SK-N-SH treated with all-trans-retinoic acid at 6 μM for 48 hours (cell line): ENCODE data around the gene P2RY14.

ENCODE experiments used
- CSDC2 ChIP-seq: fragments of 250-450 bp; sonication (Bioruptor Pico); IDR thresholded peaks from 2 replicates; pipeline ENCODE4 v1.5.0; 2020; ENCODE audit warnings: mild to moderate bottlenecking, moderate library complexity
- ISL1 ChIP-seq: fragments of 250-450 bp; sonication (Bioruptor Pico); IDR thresholded peaks from 2 replicates; pipeline ENCODE4 v2.1.2; 2022; ENCODE audit warnings: mild to moderate bottlenecking, moderate library complexity
- OSR1 ChIP-seq: fragments of 250-450 bp; sonication (Bioruptor Pico); IDR thresholded peaks from 2 replicates; pipeline ENCODE4 v1.8.0; 2022; ENCODE audit warnings: moderate library complexity, mild to moderate bottlenecking, inconsistent platforms
- TCF4 ChIP-seq: fragments of 250-450 bp; sonication (Bioruptor Pico); IDR thresholded peaks from 2 replicates; pipeline ENCODE4 v1.8.0; 2021; ENCODE audit warnings: mild to moderate bottlenecking, moderate library complexity, borderline replicate concordance
- TOX ChIP-seq: fragments of 250-450 bp; sonication (Bioruptor Pico); IDR thresholded peaks from 2 replicates; pipeline ENCODE4 v1.8.0; 2021; ENCODE audit warnings: mild to moderate bottlenecking, moderate library complexity, borderline replicate concordance
- ZFP3 ChIP-seq: fragments of 250-450 bp; sonication (Bioruptor Pico); IDR thresholded peaks from 2 replicates; pipeline ENCODE4 v1.5.0; 2020; ENCODE audit warnings: mild to moderate bottlenecking, moderate library complexity
- ZFP30 ChIP-seq: fragments of 450-650 bp; formaldehyde crosslinking; IDR thresholded peaks from 2 replicates; pipeline ENCODE4 v1.5.0; 2022; ENCODE audit warnings: mild to moderate bottlenecking, moderate library complexity
- ZNF8 ChIP-seq: fragments of 450-650 bp; formaldehyde crosslinking; IDR thresholded peaks from 2 replicates; pipeline ENCODE4 v1.5.0; 2020; ENCODE audit warnings: mild to moderate bottlenecking, moderate library complexity
- TF ChIP-seq, protein P1 (sequence below): fragments of 250-450 bp; sonication (Bioruptor Pico); IDR thresholded peaks from 2 replicates; pipeline ENCODE4 v1.5.1; 2021; ENCODE audit warnings: mild to moderate bottlenecking, moderate library complexity
- TF ChIP-seq, protein P2 (sequence below): fragments of 250-450 bp; sonication (Bioruptor Pico); IDR thresholded peaks from 2 replicates; pipeline ENCODE4 v1.5.0; 2020; ENCODE audit warnings: mild to moderate bottlenecking, moderate library complexity
- TF ChIP-seq, protein P3 (sequence below): fragments of 250-450 bp; sonication (Bioruptor Pico); IDR thresholded peaks from 2 replicates; pipeline ENCODE4 v1.5.1; 2020; ENCODE audit warnings: low read depth, mild to moderate bottlenecking, moderate library complexity
- TF ChIP-seq, protein P4 (sequence below): fragments of 250-450 bp; sonication (Bioruptor Pico); IDR thresholded peaks from 2 replicates; pipeline ENCODE4 v1.8.0; 2021; ENCODE audit warnings: low read depth, mild to moderate bottlenecking, moderate library complexity, borderline replicate concordance

DNA sequence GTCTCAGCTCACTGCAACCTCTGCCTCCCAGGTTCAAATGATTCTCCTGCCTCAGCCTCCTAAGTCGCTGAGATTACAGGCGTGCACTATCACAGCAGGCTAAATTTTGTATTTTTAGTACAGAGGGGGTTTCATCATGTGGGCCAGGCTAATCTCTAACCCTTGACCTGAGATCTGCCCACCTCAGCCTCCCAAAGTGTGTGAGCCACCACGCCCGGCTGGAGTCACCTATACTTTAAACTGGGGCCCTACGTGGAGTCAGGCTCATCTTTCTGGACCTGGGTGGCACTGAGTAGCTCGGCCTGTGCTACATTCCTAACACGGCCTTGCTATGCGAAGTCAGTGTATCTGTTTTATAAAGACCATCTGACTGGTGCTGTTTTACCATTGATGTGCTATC, 81.1 kb downstream of the P2RY14 start:
- TF ChIP-seq OSR1 (CRISPR knock-in tag) (no peak), TCF4 (no peak), ZFP3 (CRISPR knock-in tag) (no peak), TOX (CRISPR knock-in tag) (no peak), CSDC2 (no peak), ISL1 (CRISPR knock-in tag) (no peak), ZFP30 (CRISPR knock-in tag) (no peak), ZNF8 (CRISPR knock-in tag) (no peak)
- TF ChIP-seq, protein P1, sequence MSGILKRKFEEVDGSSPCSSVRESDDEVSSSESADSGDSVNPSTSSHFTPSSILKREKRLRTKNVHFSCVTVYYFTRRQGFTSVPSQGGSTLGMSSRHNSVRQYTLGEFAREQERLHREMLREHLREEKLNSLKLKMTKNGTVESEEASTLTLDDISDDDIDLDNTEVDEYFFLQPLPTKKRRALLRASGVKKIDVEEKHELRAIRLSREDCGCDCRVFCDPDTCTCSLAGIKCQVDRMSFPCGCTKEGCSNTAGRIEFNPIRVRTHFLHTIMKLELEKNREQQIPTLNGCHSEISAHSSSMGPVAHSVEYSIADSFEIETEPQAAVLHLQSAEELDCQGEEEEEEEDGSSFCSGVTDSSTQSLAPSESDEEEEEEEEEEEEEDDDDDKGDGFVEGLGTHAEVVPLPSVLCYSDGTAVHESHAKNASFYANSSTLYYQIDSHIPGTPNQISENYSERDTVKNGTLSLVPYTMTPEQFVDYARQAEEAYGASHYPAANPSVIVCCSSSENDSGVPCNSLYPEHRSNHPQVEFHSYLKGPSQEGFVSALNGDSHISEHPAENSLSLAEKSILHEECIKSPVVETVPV: no peak
- TF ChIP-seq, protein P2, sequence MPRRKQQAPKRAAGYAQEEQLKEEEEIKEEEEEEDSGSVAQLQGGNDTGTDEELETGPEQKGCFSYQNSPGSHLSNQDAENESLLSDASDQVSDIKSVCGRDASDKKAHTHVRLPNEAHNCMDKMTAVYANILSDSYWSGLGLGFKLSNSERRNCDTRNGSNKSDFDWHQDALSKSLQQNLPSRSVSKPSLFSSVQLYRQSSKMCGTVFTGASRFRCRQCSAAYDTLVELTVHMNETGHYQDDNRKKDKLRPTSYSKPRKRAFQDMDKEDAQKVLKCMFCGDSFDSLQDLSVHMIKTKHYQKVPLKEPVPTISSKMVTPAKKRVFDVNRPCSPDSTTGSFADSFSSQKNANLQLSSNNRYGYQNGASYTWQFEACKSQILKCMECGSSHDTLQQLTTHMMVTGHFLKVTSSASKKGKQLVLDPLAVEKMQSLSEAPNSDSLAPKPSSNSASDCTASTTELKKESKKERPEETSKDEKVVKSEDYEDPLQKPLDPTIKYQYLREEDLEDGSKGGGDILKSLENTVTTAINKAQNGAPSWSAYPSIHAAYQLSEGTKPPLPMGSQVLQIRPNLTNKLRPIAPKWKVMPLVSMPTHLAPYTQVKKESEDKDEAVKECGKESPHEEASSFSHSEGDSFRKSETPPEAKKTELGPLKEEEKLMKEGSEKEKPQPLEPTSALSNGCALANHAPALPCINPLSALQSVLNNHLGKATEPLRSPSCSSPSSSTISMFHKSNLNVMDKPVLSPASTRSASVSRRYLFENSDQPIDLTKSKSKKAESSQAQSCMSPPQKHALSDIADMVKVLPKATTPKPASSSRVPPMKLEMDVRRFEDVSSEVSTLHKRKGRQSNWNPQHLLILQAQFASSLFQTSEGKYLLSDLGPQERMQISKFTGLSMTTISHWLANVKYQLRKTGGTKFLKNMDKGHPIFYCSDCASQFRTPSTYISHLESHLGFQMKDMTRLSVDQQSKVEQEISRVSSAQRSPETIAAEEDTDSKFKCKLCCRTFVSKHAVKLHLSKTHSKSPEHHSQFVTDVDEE (CRISPR knock-in tag): no peak
- TF ChIP-seq, protein P3, sequence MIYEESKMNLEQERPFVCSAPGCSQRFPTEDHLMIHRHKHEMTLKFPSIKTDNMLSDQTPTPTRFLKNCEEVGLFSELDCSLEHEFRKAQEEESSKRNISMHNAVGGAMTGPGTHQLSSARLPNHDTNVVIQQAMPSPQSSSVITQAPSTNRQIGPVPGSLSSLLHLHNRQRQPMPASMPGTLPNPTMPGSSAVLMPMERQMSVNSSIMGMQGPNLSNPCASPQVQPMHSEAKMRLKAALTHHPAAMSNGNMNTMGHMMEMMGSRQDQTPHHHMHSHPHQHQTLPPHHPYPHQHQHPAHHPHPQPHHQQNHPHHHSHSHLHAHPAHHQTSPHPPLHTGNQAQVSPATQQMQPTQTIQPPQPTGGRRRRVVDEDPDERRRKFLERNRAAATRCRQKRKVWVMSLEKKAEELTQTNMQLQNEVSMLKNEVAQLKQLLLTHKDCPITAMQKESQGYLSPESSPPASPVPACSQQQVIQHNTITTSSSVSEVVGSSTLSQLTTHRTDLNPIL (CRISPR knock-in tag): no peak
- TF ChIP-seq, protein P4, sequence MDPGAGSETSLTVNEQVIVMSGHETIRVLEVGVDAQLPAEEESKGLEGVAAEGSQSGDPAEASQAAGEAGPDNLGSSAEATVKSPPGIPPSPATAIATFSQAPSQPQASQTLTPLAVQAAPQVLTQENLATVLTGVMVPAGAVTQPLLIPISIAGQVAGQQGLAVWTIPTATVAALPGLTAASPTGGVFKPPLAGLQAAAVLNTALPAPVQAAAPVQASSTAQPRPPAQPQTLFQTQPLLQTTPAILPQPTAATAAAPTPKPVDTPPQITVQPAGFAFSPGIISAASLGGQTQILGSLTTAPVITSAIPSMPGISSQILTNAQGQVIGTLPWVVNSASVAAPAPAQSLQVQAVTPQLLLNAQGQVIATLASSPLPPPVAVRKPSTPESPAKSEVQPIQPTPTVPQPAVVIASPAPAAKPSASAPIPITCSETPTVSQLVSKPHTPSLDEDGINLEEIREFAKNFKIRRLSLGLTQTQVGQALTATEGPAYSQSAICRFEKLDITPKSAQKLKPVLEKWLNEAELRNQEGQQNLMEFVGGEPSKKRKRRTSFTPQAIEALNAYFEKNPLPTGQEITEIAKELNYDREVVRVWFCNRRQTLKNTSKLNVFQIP (CRISPR knock-in tag): no peak
